GM23338 (cell line): Measurements from ENCODE around the gene RAX2. TPM values are rescaled to one million over a fixed set of nuclear protein-coding genes. Genes with fewer than 3 reads are reported as not detected.

Experiments used
- ATAC-seq: fragments of 200-7000 bp; cut with Tn5 transposase; 3 replicates; pipeline ENCODE4 v1.9.1; 2020
- DNase-seq: peaks from one replicate; pipeline ENCODE4 v3.0.0-alpha.2; 2015; ENCODE audit warnings: low spot score
- H2AFZ ChIP-seq: fragments of 200-600 bp; sonication (generic); 2 replicates; pipeline ENCODE4 v1.8.0; 2016; ENCODE audit warnings: antibody characterized with exemption, mild to moderate bottlenecking, moderate library complexity
- H3F3A ChIP-seq: fragments of 200-600 bp; sonication (generic); replicated peaks from 2 replicates; pipeline ENCODE4 v1.8.0; 2017; ENCODE audit warnings: antibody characterized with exemption, mixed run types, low read depth
- H3K27ac ChIP-seq: fragments of 200-600 bp; sonication (generic); 2 replicates; pipeline ENCODE4 v1.6.1; 2016; ENCODE audit warnings: low read depth
- H3K27me3 ChIP-seq: fragments of 200-600 bp; sonication (generic); 2 replicates; pipeline ENCODE4 v1.8.0; 2016; ENCODE audit warnings: mild to moderate bottlenecking, mixed run types, moderate library complexity; ENCODE audit not compliant: insufficient read depth
- H3K36me3 ChIP-seq: fragments of 200-600 bp; sonication (generic); 2 replicates; pipeline ENCODE4 v1.8.0; 2016; ENCODE audit warnings: mild to moderate bottlenecking; ENCODE audit not compliant: insufficient read depth
- H3K4me1 ChIP-seq: fragments of 200-600 bp; sonication (generic); 2 replicates; pipeline ENCODE4 v1.8.0; 2016; ENCODE audit warnings: mild to moderate bottlenecking, moderate library complexity; ENCODE audit not compliant: insufficient read depth
- H3K4me2 ChIP-seq: fragments of 200-600 bp; sonication (generic); 2 replicates; pipeline ENCODE4 v1.7.1; 2017; ENCODE audit warnings: mixed run types
- H3K4me3 ChIP-seq: fragments of 200-600 bp; sonication (generic); 2 replicates; pipeline ENCODE4 v1.6.1; 2016; ENCODE audit warnings: mixed run types
- H3K79me2 ChIP-seq: fragments of 200-600 bp; sonication (generic); replicated peaks from 2 replicates; pipeline ENCODE4 v1.8.0; 2017; ENCODE audit warnings: mild to moderate bottlenecking; ENCODE audit not compliant: insufficient read depth
- H3K9me2 ChIP-seq: fragments of 200-600 bp; sonication (generic); 2 replicates; pipeline ENCODE4 v1.8.0; 2017; ENCODE audit not compliant: insufficient read depth
- H4K20me1 ChIP-seq: fragments of 200-600 bp; sonication (generic); replicated peaks from 2 replicates; pipeline ENCODE4 v1.8.0; 2017; ENCODE audit warnings: mild to moderate bottlenecking; ENCODE audit not compliant: insufficient read depth
- H3K27ac Mint-ChIP-seq: 2 replicates; pipeline ENCODE4 v1.8.0; 2020; ENCODE audit warnings: inconsistent platforms, mild to moderate bottlenecking, moderate library complexity, mixed read lengths
- H3K27me3 Mint-ChIP-seq: 3 replicates; pipeline ENCODE4 v1.8.0; 2022; ENCODE audit warnings: low read depth, mild to moderate bottlenecking, moderate library complexity, mixed read lengths, inconsistent platforms; ENCODE audit not compliant: insufficient read depth, poor library complexity
- H3K36me3 Mint-ChIP-seq: 3 replicates; pipeline ENCODE4 v1.8.0; 2021; ENCODE audit warnings: low read depth, mild to moderate bottlenecking, inconsistent platforms, moderate library complexity, mixed read lengths
- H3K4me1 Mint-ChIP-seq: 3 replicates; pipeline ENCODE4 v1.8.0; 2020; ENCODE audit warnings: mild to moderate bottlenecking, inconsistent platforms, mixed read lengths
- H3K4me3 Mint-ChIP-seq: 3 replicates; pipeline ENCODE4 v1.8.0; 2021; ENCODE audit warnings: moderate library complexity, mild to moderate bottlenecking, inconsistent platforms, mixed read lengths
- H3K9me3 Mint-ChIP-seq: 3 replicates; pipeline ENCODE4 v1.8.0; 2020; ENCODE audit warnings: moderate library complexity, mild to moderate bottlenecking, inconsistent platforms, mixed read lengths
- CREB1 ChIP-seq: fragments of 250-450 bp; sonication (Bioruptor Pico); IDR thresholded peaks from 2 replicates; pipeline ENCODE4 v1.5.0; 2020; ENCODE audit warnings: low read depth, mild to moderate bottlenecking, moderate library complexity
- EZH2 ChIP-seq: fragments of 200-600 bp; sonication (generic); IDR thresholded peaks from one replicate; pipeline ENCODE4 v1.8.0; 2017; ENCODE audit warnings: antibody characterized with exemption, mild to moderate bottlenecking, low read depth; ENCODE audit not compliant: unreplicated experiment
- EZH2phosphoT487 ChIP-seq: fragments of 200-600 bp; sonication (generic); IDR thresholded peaks from one replicate; pipeline ENCODE4 v1.8.1; 2018; ENCODE audit warnings: antibody characterized with exemption; ENCODE audit not compliant: unreplicated experiment
- JUNB ChIP-seq: IDR thresholded peaks from one replicate; pipeline ENCODE4 v1.6.1; 2016; ENCODE audit warnings: antibody characterized with exemption; ENCODE audit not compliant: unreplicated experiment
- ZNF114 ChIP-seq: fragments of 250-450 bp; sonication (Bioruptor Pico); IDR thresholded peaks from 2 replicates; pipeline ENCODE4 v1.5.0; 2020; ENCODE audit warnings: mild to moderate bottlenecking, moderate library complexity
- ZNF331 ChIP-seq: fragments of 250-450 bp; sonication (Bioruptor Pico); IDR thresholded peaks from 2 replicates; pipeline ENCODE4 v1.5.0; 2020; ENCODE audit warnings: low read depth, mild to moderate bottlenecking, moderate library complexity
- ZNF462 ChIP-seq: fragments of 250-450 bp; sonication (Bioruptor Pico); IDR thresholded peaks from 2 replicates; pipeline ENCODE4 v1.5.0; 2020; ENCODE audit warnings: mild to moderate bottlenecking, moderate library complexity
- polyA plus RNA-seq: library from polyadenylated mRNA; unstranded; fragments of >200 nt; fragmentation: Nextera tagmentation; extraction: Ambion mirVana; gene quantifications from 2 replicates; pipeline ENCODE4 v1.2.1, GENCODE V29; 2016
- total RNA-seq: library from RNA; depleted of rRNA; stranded (reverse); fragments of >200 nt; shearing (Covaris generic); gene quantifications from 2 replicates; pipeline ENCODE4 v1.2.3, GENCODE V29; 2014
- TF ChIP-seq, protein P1 (sequence below): IDR thresholded peaks from 2 replicates; pipeline ENCODE4 v1.6.1; 2016; ENCODE audit warnings: antibody characterized with exemption

Gene RAX2
- total and polyA plus RNA-seq, 2 experiments from 2014 or later: 0.13 TPM; not detected in 1

- TF ChIP-seq ZNF462 (CRISPR knock-in tag) (no peak), EZH2phosphoT487 (no peak)
- TF ChIP-seq, protein P1, sequence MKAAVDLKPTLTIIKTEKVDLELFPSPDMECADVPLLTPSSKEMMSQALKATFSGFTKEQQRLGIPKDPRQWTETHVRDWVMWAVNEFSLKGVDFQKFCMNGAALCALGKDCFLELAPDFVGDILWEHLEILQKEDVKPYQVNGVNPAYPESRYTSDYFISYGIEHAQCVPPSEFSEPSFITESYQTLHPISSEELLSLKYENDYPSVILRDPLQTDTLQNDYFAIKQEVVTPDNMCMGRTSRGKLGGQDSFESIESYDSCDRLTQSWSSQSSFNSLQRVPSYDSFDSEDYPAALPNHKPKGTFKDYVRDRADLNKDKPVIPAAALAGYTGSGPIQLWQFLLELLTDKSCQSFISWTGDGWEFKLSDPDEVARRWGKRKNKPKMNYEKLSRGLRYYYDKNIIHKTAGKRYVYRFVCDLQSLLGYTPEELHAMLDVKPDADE: no peak
Measured at GRCh38 chr19:3752492-3752891, 19.5 kb downstream of the RAX2 start (continued).

- ATAC-seq (no peak), DNase-seq (no peak)
- Histone ChIP-seq H3K4me1 (no peaks in the 10 kb centered on the region), H4K20me1 (no peaks in the 10 kb centered on the region), H3K27me3 (no peaks in the 10 kb centered on the region), H3K79me2 (no peaks in the 10 kb centered on the region), H3F3A (no peaks in the 10 kb centered on the region), H3K36me3 (no peaks in the 10 kb centered on the region), H3K9me2 (no peaks in the 10 kb centered on the region), H3K27ac (no peak overlapping the region), H3K4me3 (no peak overlapping the region), H2AFZ (no peak overlapping the region), H3K4me2 (no peak overlapping the region)
- no peaks in the 10 kb centered on the region for H3K4me1 Mint-ChIP-seq
- peaks cover 4% of the 10 kb centered on the region for H3K27me3 Mint-ChIP-seq
- no peak overlapping the region for H3K4me3 Mint-ChIP-seq
- no peaks in the 10 kb centered on the region for H3K9me3 Mint-ChIP-seq
- H3K27ac Mint-ChIP-seq: no peak overlapping the region
- H3K36me3 Mint-ChIP-seq: peaks cover 18% of the 10 kb centered on the region; the same call in 2 of the 3 replicates
- no peak for TF ChIP-seq ZNF462 (CRISPR knock-in tag)
- TF ChIP-seq CREB1 (CRISPR knock-in tag): no peak
- TF ChIP-seq EZH2: no peak
- no peak for TF ChIP-seq ZNF114
- TF ChIP-seq JUNB: no peak
- TF ChIP-seq ZNF331 (CRISPR knock-in tag): no peak
Measured at GRCh38 chr19:3751236-3751635, 20.8 kb downstream of the RAX2 start.
